HL-60 (cell line): ENCODE measurements around the gene ALK.

Experiments used
- DNase-seq, 2 experiments: peaks; one replicate each; pipeline ENCODE4 v3.0.0-alpha.2; 2010 to 2020; ENCODE audit warnings: low read depth in 1 of 2, low spot score in 1 of 2
- H3K27ac ChIP-seq: fragments of 250-450 bp; sonication (Bioruptor Pico); replicated peaks from 2 replicates; pipeline ENCODE4 v1.5.1; 2020; ENCODE audit warnings: mild to moderate bottlenecking, moderate library complexity
- H3K27me3 ChIP-seq: fragments of 250-450 bp; sonication (Bioruptor Pico); 2 replicates; pipeline ENCODE4 v1.5.1; 2021; ENCODE audit warnings: mild to moderate bottlenecking, moderate library complexity; ENCODE audit not compliant: insufficient read depth, poor library complexity, severe bottlenecking
- H3K4me3 ChIP-seq: replicated peaks from 2 replicates; pipeline ENCODE4 v1.5.1; 2011; ENCODE audit warnings: mild to moderate bottlenecking, control low read depth, low read length; ENCODE audit not compliant: insufficient read depth
- GABPA ChIP-seq: IDR thresholded peaks from 2 replicates; pipeline ENCODE4 v1.6.1; 2012; ENCODE audit warnings: low read depth
- POLR2AphosphoS5 ChIP-seq: IDR thresholded peaks from 2 replicates; pipeline ENCODE4 v1.6.1; 2012; ENCODE audit warnings: low read depth
- SPI1 ChIP-seq: IDR thresholded peaks from 2 replicates; pipeline ENCODE4 v1.6.1; 2012; ENCODE audit warnings: low read depth, mild to moderate bottlenecking, borderline replicate concordance
- TF ChIP-seq, protein P1 (sequence below): IDR thresholded peaks from one replicate; pipeline ENCODE4 v1.5.1; 2011; ENCODE audit warnings: low read length, control low read depth, inconsistent platforms; ENCODE audit not compliant: insufficient read depth
- TF ChIP-seq, protein P2 (sequence below): IDR thresholded peaks from 2 replicates; pipeline ENCODE4 v1.6.1; 2012; ENCODE audit warnings: low read depth; ENCODE audit not compliant: insufficient replicate concordance

The ALK gene

DNA sequence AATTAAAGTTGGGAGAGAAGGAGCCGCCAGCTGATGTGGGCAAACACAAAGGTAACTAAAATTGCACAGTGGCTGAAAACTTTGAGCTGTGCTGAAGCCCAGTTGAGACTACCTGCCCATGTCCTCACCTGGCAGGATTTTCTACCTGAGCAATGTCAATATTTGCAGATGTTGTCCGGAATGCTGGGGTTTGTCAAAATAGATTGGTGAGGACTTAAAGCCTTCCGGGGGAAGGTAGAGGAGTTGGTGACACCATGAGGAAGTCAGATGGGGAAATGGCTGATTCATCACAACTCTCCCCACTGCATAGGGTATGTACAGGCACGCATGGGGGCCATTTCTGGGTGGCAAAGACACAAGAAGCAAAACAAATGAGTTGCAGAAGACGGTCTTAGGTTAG lies 114.9 kb downstream of the ALK start:
- no peak for TF ChIP-seq GABPA
- no peak for TF ChIP-seq SPI1
- TF ChIP-seq, protein P1, sequence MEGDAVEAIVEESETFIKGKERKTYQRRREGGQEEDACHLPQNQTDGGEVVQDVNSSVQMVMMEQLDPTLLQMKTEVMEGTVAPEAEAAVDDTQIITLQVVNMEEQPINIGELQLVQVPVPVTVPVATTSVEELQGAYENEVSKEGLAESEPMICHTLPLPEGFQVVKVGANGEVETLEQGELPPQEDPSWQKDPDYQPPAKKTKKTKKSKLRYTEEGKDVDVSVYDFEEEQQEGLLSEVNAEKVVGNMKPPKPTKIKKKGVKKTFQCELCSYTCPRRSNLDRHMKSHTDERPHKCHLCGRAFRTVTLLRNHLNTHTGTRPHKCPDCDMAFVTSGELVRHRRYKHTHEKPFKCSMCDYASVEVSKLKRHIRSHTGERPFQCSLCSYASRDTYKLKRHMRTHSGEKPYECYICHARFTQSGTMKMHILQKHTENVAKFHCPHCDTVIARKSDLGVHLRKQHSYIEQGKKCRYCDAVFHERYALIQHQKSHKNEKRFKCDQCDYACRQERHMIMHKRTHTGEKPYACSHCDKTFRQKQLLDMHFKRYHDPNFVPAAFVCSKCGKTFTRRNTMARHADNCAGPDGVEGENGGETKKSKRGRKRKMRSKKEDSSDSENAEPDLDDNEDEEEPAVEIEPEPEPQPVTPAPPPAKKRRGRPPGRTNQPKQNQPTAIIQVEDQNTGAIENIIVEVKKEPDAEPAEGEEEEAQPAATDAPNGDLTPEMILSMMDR: no peak
- TF ChIP-seq, protein P2, sequence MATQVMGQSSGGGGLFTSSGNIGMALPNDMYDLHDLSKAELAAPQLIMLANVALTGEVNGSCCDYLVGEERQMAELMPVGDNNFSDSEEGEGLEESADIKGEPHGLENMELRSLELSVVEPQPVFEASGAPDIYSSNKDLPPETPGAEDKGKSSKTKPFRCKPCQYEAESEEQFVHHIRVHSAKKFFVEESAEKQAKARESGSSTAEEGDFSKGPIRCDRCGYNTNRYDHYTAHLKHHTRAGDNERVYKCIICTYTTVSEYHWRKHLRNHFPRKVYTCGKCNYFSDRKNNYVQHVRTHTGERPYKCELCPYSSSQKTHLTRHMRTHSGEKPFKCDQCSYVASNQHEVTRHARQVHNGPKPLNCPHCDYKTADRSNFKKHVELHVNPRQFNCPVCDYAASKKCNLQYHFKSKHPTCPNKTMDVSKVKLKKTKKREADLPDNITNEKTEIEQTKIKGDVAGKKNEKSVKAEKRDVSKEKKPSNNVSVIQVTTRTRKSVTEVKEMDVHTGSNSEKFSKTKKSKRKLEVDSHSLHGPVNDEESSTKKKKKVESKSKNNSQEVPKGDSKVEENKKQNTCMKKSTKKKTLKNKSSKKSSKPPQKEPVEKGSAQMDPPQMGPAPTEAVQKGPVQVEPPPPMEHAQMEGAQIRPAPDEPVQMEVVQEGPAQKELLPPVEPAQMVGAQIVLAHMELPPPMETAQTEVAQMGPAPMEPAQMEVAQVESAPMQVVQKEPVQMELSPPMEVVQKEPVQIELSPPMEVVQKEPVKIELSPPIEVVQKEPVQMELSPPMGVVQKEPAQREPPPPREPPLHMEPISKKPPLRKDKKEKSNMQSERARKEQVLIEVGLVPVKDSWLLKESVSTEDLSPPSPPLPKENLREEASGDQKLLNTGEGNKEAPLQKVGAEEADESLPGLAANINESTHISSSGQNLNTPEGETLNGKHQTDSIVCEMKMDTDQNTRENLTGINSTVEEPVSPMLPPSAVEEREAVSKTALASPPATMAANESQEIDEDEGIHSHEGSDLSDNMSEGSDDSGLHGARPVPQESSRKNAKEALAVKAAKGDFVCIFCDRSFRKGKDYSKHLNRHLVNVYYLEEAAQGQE: no peak
- no peak for TF ChIP-seq POLR2AphosphoS5
- Histone ChIP-seq H3K27ac (no peak overlapping the region), H3K27me3 (no peaks in the 10 kb centered on the region), H3K4me3 (no peak overlapping the region)
- peak in 1 of 2 experiments; percentile 21 for DNase-seq

DNA sequence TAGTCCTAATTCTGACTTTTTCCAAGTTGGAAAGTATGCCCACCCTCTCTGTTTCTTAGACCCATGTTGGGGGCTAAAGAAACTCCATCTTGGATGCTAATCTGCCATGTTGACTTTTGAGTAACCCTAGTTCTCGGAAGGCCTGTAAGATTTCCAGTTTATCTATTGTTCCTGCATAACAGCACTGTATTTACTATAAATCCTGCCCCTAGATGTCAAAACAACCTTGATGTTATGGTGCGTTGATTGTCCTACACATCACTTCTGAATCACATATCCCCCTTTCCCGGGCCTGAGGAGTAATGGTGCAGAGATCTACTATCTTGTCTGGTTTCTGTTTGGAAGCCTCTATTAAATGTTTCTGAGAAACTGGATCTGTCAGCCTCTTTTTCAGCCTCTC lies 116.7 kb downstream of the ALK start:
- TF ChIP-seq SPI1 (no peak), GABPA (no peak), POLR2AphosphoS5 (no peak)
- TF ChIP-seq, protein P2: no peak
- TF ChIP-seq, protein P1: no peak
- no peak overlapping the region for H3K27ac ChIP-seq
- no peak overlapping the region for H3K4me3 ChIP-seq
- H3K27me3 ChIP-seq: no peaks in the 10 kb centered on the region
- no peak for DNase-seq

DNA sequence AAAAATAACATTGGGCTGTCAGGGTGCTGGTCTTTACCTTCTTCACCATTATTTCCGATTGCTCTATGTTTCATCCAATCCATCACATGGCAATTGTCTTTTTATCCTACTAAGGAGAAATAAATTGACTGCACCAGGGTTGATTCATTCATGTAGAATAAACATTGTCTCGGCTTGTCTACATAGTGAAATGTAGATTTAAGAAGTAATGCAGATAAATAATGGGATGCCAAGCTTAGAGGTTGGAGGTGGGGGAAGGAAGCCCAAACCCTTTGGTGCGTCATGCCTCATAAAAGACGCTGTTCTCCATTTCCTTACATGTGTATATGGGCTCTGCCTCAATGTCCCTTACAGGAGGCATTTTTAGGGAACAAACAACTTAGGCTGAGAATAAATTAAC lies 117.8 kb downstream of the ALK start:
- H3K27ac ChIP-seq: no peak overlapping the region
- H3K4me3 ChIP-seq: no peak overlapping the region
- no peak for DNase-seq
- H3K27me3 ChIP-seq: no peaks in the 10 kb centered on the region
- no peak for TF ChIP-seq GABPA
- TF ChIP-seq SPI1: no peak
- TF ChIP-seq, protein P1: no peak
- TF ChIP-seq, protein P2: no peak
- no peak for TF ChIP-seq POLR2AphosphoS5
